ENCODE data around the gene RARA. TPM values are rescaled to one million over a fixed set of nuclear protein-coding genes. Genes with fewer than 3 reads are reported as not detected.

RARA gene
- polyA plus RNA-seq, 1 experiment = 4.9 TPM

GRCh38 chr17:40352779-40353394, 43.9 kb downstream of the RARA start:
- CTCF ChIA-PET = interaction anchor here (1.0 to 3.8 kb wide), 4 partner anchors 36 to 51 kb away, joined by 3 to 13 read pairs (median 6); no protein-coding TSS in a partner anchor

GRCh38 chr17:40354221-40355122, 45.5 kb downstream of the RARA start:
- DNase-seq (ENCODE audit: low read depth, low spot score) = no peak
- H3K4me3 ChIP-seq (ENCODE audit: low read depth, low read length) = no peak overlapping the region
- ChIA-PET POLR2A (interaction anchor here (0.6 to 1.1 kb wide), 3 partner anchors 50 to 471 kb away, joined by 3 to 5 read pairs (median 5); no protein-coding TSS in a partner anchor), CTCF (interaction anchor here (0.6 to 3.8 kb wide), 30 partner anchors 8 to 338 kb away, joined by 3 to 112 read pairs (median 4); partner anchors contain the start of genes RARA and TOP2A)
- no peak overlapping the region for H3K27ac ChIP-seq (ENCODE audit: low read depth, low read length)
- no peaks in the 10 kb centered on the region for H3K27me3 ChIP-seq (ENCODE audit: control insufficient read depth, insufficient read depth, low read length)
- no peak for TF ChIP-seq CTCF (IDR thresholded peaks at IDR 0.05; ENCODE audit: low read depth, low read length)
- no peaks in the 10 kb centered on the region; the same call in 1 of the 2 replicates for H3K9me3 ChIP-seq (ENCODE audit: control insufficient read depth, insufficient read depth, low read length)

More at GRCh38 chr17:40352779-40353394, 43.9 kb downstream of the RARA start:
- no peaks in the 10 kb centered on the region for H3K27me3 ChIP-seq (ENCODE audit: control insufficient read depth, insufficient read depth, low read length)
- POLR2A ChIA-PET = no interaction called here
- no peak for TF ChIP-seq CTCF (IDR thresholded peaks at IDR 0.05; ENCODE audit: low read depth, low read length)
- no peak for DNase-seq (ENCODE audit: low read depth, low spot score)
- no peaks in the 10 kb centered on the region for H3K9me3 ChIP-seq (ENCODE audit: control insufficient read depth, insufficient read depth, low read length)
- H3K4me3 ChIP-seq (ENCODE audit: low read depth, low read length) = no peak overlapping the region
- no peak overlapping the region for H3K27ac ChIP-seq (ENCODE audit: low read depth, low read length)

GRCh38 chr17:40355123-40355803, 46.3 kb downstream of the RARA start:
- Histone ChIP-seq H3K9me3 (ENCODE audit: control insufficient read depth, insufficient read depth, low read length) (no peaks in the 10 kb centered on the region; the same call in 1 of the 2 replicates), H3K4me3 (ENCODE audit: low read depth, low read length) (no peak overlapping the region), H3K27me3 (ENCODE audit: control insufficient read depth, insufficient read depth, low read length) (no peaks in the 10 kb centered on the region), H3K27ac (ENCODE audit: low read depth, low read length) (no peak overlapping the region)
- CTCF ChIA-PET = interaction anchor here (0.6 to 3.8 kb wide), 29 partner anchors 9 to 339 kb away, joined by 3 to 112 read pairs (median 4); partner anchors contain the start of genes RARA and TOP2A
- POLR2A ChIA-PET = interaction anchor here (0.6 to 1.1 kb wide), 2 partner anchors 52 to 470 kb away, joined by 5 read pairs; no protein-coding TSS in a partner anchor
- DNase-seq (ENCODE audit: low read depth, low spot score) = no peak
- peak; percentile 93 for TF ChIP-seq CTCF (IDR thresholded peaks at IDR 0.05; ENCODE audit: low read depth, low read length)

GRCh38 chr17:40355804-40356758, 47.1 kb downstream of the RARA start:
- ChIA-PET POLR2A (interaction anchor here (0.5 kb wide), 1 partner anchor 39 kb away, joined by 6 read pairs; no protein-coding TSS in a partner anchor), CTCF (interaction anchor here (0.6 to 5.9 kb wide), 10 partner anchors 37 to 435 kb away, joined by 3 to 112 read pairs (median 4); partner anchors contain the start of genes RARA and TOP2A)
- H3K9me3 ChIP-seq (ENCODE audit: control insufficient read depth, insufficient read depth, low read length) = no peaks in the 10 kb centered on the region; the same call in 1 of the 2 replicates
- no peaks in the 10 kb centered on the region for H3K27me3 ChIP-seq (ENCODE audit: control insufficient read depth, insufficient read depth, low read length)
- H3K4me3 ChIP-seq (ENCODE audit: low read depth, low read length) = no peak overlapping the region
- H3K27ac ChIP-seq (ENCODE audit: low read depth, low read length) = no peak overlapping the region
- TF ChIP-seq CTCF (IDR thresholded peaks at IDR 0.05; ENCODE audit: low read depth, low read length) = no peak
- DNase-seq (ENCODE audit: low read depth, low spot score) = no peak

Data from AG04450 (cell line).